ENCODE results near the gene GNAS. TPM values are rescaled to one million over a fixed set of nuclear protein-coding genes. Genes with fewer than 3 reads are reported as not detected.

Gene GNAS
- polyA plus RNA-seq, 1 donor (not counting 4 experiments of a cell fraction or from before 2014, with no cell fraction given): 560 TPM

DNA sequence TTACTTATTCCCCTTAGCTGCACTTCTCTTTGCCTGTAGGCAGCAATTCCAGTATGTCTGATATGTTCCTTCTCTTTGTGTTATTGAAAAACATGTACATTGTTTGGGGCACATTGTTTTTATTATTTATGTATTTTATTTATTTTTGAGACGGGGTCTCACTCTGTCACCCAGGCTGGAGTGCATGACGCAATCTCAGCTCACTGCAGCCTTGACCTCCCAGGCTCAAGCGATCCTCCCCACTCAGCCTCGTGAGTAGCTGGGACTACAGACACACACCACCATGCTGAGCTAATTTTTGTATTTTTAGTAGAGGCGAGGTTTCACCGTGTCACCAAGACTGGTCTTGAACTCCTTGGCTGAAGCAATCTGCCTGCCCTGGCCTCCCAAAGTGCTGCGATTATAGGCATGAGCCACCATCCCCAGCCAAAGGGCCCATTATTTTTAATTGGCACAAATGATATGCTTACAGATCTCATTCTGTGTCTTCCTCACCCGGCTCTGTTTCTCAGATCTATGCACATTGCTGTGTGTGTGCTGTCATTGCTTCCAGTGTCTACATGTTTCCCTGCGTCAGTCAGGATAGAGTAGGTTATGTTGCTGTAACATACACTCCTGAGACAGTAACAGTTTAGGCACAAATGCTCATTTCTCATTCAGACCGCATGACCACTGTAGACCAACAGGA, 74.4 kb downstream of the GNAS start:
- Histone ChIP-seq H3K27ac (ENCODE audit: control insufficient read depth, insufficient read depth, low read length) (no peak overlapping the region), H3K27me3 (ENCODE audit: control insufficient read depth, extremely low read depth, insufficient read depth, low read length) (no peaks in the 10 kb centered on the region), H2AFZ (ENCODE audit: control insufficient read depth, low read length) (no peak overlapping the region), H3K79me2 (ENCODE audit: control insufficient read depth, insufficient read depth, low read length) (no peaks in the 10 kb centered on the region), H3K4me2 (ENCODE audit: control insufficient read depth, extremely low read depth, insufficient read depth, low read depth, low read length) (no peak overlapping the region), H3K36me3 (ENCODE audit: control insufficient read depth in 2 of 2, extremely low read depth in 1 of 2, insufficient read depth in 2 of 2, low read length in 2 of 2) (no peaks in the 10 kb centered on the region), H3K9ac (ENCODE audit: control insufficient read depth, extremely low read depth, insufficient read depth, low read length) (no peak overlapping the region), H3K9me3 (ENCODE audit: control insufficient read depth, low read depth, low read length) (no peaks in the 10 kb centered on the region), H4K20me1 (ENCODE audit: control insufficient read depth, extremely low read depth, insufficient read depth, low read length) (no peaks in the 10 kb centered on the region), H3K9me1 (ENCODE audit: control insufficient read depth, extremely low read depth, insufficient read depth, low read length) (no peaks in the 10 kb centered on the region), H3K4me1 (ENCODE audit: control insufficient read depth, extremely low read depth, insufficient read depth, low read length) (no peaks in the 10 kb centered on the region), H3K4me3 (ENCODE audit: control insufficient read depth in 2 of 3, extremely low read depth in 1 of 3, insufficient read depth in 2 of 3, low read depth in 1 of 3, low read length in 3 of 3) (no peak overlapping the region)
- no peak for TF ChIP-seq EZH2 (IDR thresholded peaks at IDR 0.05; ENCODE audit: low read length)
- TF ChIP-seq, protein P1, sequence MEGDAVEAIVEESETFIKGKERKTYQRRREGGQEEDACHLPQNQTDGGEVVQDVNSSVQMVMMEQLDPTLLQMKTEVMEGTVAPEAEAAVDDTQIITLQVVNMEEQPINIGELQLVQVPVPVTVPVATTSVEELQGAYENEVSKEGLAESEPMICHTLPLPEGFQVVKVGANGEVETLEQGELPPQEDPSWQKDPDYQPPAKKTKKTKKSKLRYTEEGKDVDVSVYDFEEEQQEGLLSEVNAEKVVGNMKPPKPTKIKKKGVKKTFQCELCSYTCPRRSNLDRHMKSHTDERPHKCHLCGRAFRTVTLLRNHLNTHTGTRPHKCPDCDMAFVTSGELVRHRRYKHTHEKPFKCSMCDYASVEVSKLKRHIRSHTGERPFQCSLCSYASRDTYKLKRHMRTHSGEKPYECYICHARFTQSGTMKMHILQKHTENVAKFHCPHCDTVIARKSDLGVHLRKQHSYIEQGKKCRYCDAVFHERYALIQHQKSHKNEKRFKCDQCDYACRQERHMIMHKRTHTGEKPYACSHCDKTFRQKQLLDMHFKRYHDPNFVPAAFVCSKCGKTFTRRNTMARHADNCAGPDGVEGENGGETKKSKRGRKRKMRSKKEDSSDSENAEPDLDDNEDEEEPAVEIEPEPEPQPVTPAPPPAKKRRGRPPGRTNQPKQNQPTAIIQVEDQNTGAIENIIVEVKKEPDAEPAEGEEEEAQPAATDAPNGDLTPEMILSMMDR (optimal IDR thresholded peaks at IDR 0.05 in 1 of 3, IDR thresholded peaks at IDR 0.05 in 1 of 3, conservative IDR thresholded peaks at IDR 0.05 in 1 of 3; ENCODE audit: extremely low read depth in 1 of 3, insufficient read depth in 2 of 3, low read length in 3 of 3): no peak
- DNase-seq (ENCODE audit: low read depth, low spot score) (no peak), FAIRE-seq (no peak)
- dilution Hi-C loops (cut with MboI; ENCODE audit: extremely low pct_ligation_motif_present, low sequenced_read_pairs): no loop called here

DNA sequence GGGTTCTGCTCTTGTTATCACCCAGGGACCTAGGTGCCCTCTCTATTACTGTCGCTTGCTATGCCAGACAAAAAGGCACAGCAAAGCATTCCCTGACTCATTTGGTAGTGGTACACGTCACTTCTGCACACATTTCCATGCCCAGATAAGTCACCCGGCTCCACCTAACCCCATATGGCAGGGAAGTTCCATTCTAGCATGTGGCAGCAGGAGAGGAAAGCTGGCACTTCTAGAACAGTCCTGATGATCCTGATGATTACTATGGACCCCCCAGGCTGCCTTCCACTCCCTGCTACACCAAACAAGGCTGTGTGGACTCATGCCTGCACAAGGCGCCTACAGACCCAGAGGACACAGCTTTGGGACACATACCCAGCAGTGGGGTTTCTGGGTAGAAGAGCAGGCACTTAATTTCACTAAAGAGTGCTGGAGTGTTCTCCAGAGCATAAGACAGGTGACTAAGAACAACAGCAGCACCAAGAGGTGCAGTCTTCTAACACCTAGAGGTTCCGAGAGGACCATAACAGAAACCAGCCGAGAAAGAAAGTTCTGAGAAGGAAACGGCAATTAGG, 75.1 kb downstream of the GNAS start:
- Histone ChIP-seq H3K27ac (ENCODE audit: control insufficient read depth, insufficient read depth, low read length) (no peak overlapping the region), H3K4me3 (ENCODE audit: control insufficient read depth in 2 of 3, extremely low read depth in 1 of 3, insufficient read depth in 2 of 3, low read depth in 1 of 3, low read length in 3 of 3) (no peak overlapping the region), H3K9ac (ENCODE audit: control insufficient read depth, extremely low read depth, insufficient read depth, low read length) (no peak overlapping the region), H3K79me2 (ENCODE audit: control insufficient read depth, insufficient read depth, low read length) (no peaks in the 10 kb centered on the region), H4K20me1 (ENCODE audit: control insufficient read depth, extremely low read depth, insufficient read depth, low read length) (no peaks in the 10 kb centered on the region), H3K9me1 (ENCODE audit: control insufficient read depth, extremely low read depth, insufficient read depth, low read length) (no peaks in the 10 kb centered on the region), H2AFZ (ENCODE audit: control insufficient read depth, low read length) (no peak overlapping the region), H3K36me3 (ENCODE audit: control insufficient read depth in 2 of 2, extremely low read depth in 1 of 2, insufficient read depth in 2 of 2, low read length in 2 of 2) (no peaks in the 10 kb centered on the region), H3K4me1 (ENCODE audit: control insufficient read depth, extremely low read depth, insufficient read depth, low read length) (no peaks in the 10 kb centered on the region), H3K9me3 (ENCODE audit: control insufficient read depth, low read depth, low read length) (no peaks in the 10 kb centered on the region), H3K27me3 (ENCODE audit: control insufficient read depth, extremely low read depth, insufficient read depth, low read length) (no peaks in the 10 kb centered on the region), H3K4me2 (ENCODE audit: control insufficient read depth, extremely low read depth, insufficient read depth, low read depth, low read length) (no peak overlapping the region)
- DNase-seq (ENCODE audit: low read depth, low spot score) (no peak), FAIRE-seq (no peak)
- dilution Hi-C loops (cut with MboI; ENCODE audit: extremely low pct_ligation_motif_present, low sequenced_read_pairs): no loop called here
- TF ChIP-seq, protein P1 (optimal IDR thresholded peaks at IDR 0.05 in 1 of 3, IDR thresholded peaks at IDR 0.05 in 1 of 3, conservative IDR thresholded peaks at IDR 0.05 in 1 of 3; ENCODE audit: extremely low read depth in 1 of 3, insufficient read depth in 2 of 3, low read length in 3 of 3): no peak
- TF ChIP-seq EZH2 (IDR thresholded peaks at IDR 0.05; ENCODE audit: low read length): no peak

All from keratinocyte (primary cell).